ENCODE results near the gene COL11A1.

GRCh38 chr1:103089221-103089620 lies 19.1 kb downstream of the COL11A1 start:
- TF ChIP-seq MAZ (IDR thresholded peaks at IDR 0.05; ENCODE audit: borderline replicate concordance, low read depth, low read length) (no peak), CTCF (conservative IDR thresholded peaks at IDR 0.05; ENCODE audit: low read depth, low read length) (no peak), POLR2A (IDR thresholded peaks at IDR 0.05; ENCODE audit: low read depth, low read length) (no peak), RCOR1 (IDR thresholded peaks at IDR 0.05; ENCODE audit: insufficient replicate concordance, low read length) (no peak), USF2 (IDR thresholded peaks at IDR 0.05; ENCODE audit: low read depth, low read length) (no peak), BHLHE40 (IDR thresholded peaks at IDR 0.05; ENCODE audit: low read depth, low read length) (no peak), CHD1 (IDR thresholded peaks at IDR 0.05; ENCODE audit: low read depth, low read length) (no peak), CEBPB (IDR thresholded peaks at IDR 0.05; ENCODE audit: low read depth, low read length) (no peak), ELK1 (IDR thresholded peaks at IDR 0.05; ENCODE audit: borderline replicate concordance, low read depth, low read length) (no peak)

Measured in IMR-90 (cell line).